NOMO-1 treated with dmso at 0.1 percent for 144 hours (cell line): ENCODE data around the gene TEX12.

Experiments used
- DNase-seq: peaks from one replicate; lab custom pipeline; 2025; ENCODE audit not compliant: unreplicated experiment; lab: John Stamatoyannopoulos, UW

Gene TEX12

GRCh38 chr11:112210890-112211289 lies 43.7 kb downstream of the TEX12 start:
- no peak for DNase-seq

- DNase-seq = no peak
Measured at GRCh38 chr11:112211536-112211935, 44.4 kb downstream of the TEX12 start.

- no peak for DNase-seq
Measured at GRCh38 chr11:112212290-112212689, 45.1 kb downstream of the TEX12 start.

- DNase-seq = no peak
Measured at GRCh38 chr11:112212710-112213109, 45.5 kb downstream of the TEX12 start.

GRCh38 chr11:112213753-112214152 lies 46.6 kb downstream of the TEX12 start:
- no peak for DNase-seq

GRCh38 chr11:112215621-112216020 lies 48.4 kb downstream of the TEX12 start:
- DNase-seq = no peak

GRCh38 chr11:112216561-112217105 lies 49.5 kb downstream of the TEX12 start:
- DNase-seq = no peak

GRCh38 chr11:112219476-112220232 lies 52.5 kb downstream of the TEX12 start:
- peak; percentile 43 for DNase-seq

- DNase-seq = no peak
Measured at GRCh38 chr11:112221274-112221835, 54.2 kb downstream of the TEX12 start.
